ENCODE data around the gene CYBRD1.
A peak's percentile ranks its signal among the peaks of the same experiment; 100 is the strongest.

Gene CYBRD1

DNA sequence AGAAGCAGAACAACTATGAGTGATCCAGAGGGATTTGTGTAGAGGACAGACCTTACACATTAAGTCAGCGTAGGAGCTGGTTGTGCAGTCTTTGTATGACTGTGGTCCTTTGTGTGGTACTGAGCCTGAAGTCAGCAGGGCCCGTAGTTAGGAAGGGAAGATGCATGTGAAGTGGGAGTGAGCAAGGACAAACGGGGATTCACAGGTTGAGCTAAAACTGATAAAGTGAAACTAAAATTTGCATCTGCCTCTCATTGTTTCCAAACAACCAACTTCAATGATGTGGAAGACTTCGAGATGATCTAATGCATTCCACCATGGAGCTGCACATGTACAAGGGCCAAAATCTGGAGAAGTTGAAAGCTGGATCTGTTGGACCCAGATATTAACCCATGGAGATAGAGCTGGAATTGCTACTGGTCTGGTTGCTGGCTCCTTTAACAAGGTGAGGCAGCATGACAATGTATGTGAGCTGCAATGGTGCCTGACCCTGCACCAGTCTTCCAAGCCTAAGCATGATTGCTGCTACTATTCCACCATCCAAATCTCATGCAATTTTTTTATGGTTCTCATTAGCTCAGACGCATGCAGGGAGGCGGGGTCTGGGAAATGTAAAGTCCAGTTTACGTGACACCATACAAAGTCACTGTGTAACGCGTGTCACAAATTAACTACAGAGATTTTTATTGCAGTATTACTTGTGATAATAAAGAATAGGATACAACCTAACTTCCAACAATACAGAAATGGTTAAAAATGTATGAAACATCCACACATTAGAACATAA lies 12.1 kb upstream of the CYBRD1 start:
- H3K36me3 ChIP-seq (ENCODE audit: control insufficient read depth in 1 of 2, insufficient read depth in 2 of 2, low read length in 2 of 2): no peaks in the 10 kb centered on the region
- H3K9ac ChIP-seq (ENCODE audit: low read length): no peak overlapping the region
- no peak overlapping the region for H3K18ac ChIP-seq (ENCODE audit: low read length)
- no peak overlapping the region for H4K91ac ChIP-seq (ENCODE audit: low read depth, low read length)
- no peak overlapping the region for H3K4me3 ChIP-seq (ENCODE audit: low read depth, low read length)
- H3K27me3 ChIP-seq (ENCODE audit: insufficient read depth, low read length): no peaks in the 10 kb centered on the region
- no peak overlapping the region for H2BK12ac ChIP-seq (ENCODE audit: low read length)
- no peaks in the 10 kb centered on the region for H3K9me3 ChIP-seq (ENCODE audit: insufficient read depth, low read depth, low read length)
- no peaks in the 10 kb centered on the region for H3K4me1 ChIP-seq (ENCODE audit: control insufficient read depth in 1 of 2, insufficient read depth in 2 of 2, low read length in 2 of 2)
- H3K79me2 ChIP-seq (ENCODE audit: control insufficient read depth, insufficient read depth, low read length, poor library complexity): no peaks in the 10 kb centered on the region
- no peak overlapping the region for H3K4ac ChIP-seq (ENCODE audit: low read depth, low read length)
- WGBS (ENCODE audit: extremely low coverage, insufficient coverage, insufficient read length): no CpG with 5 or more reads among the region's 9 CpGs
- no peaks in the 10 kb centered on the region for H3K79me1 ChIP-seq (ENCODE audit: low read length)
- H4K8ac ChIP-seq (ENCODE audit: low read depth, low read length): no peak overlapping the region
- no peak overlapping the region for H3K4me2 ChIP-seq (ENCODE audit: low read length)
- no peak overlapping the region for H3K23ac ChIP-seq (ENCODE audit: low read length)
- no peak overlapping the region for H2BK120ac ChIP-seq (ENCODE audit: insufficient read depth, low read length, poor library complexity)
- no peak overlapping the region for H2BK5ac ChIP-seq (ENCODE audit: low read depth, low read length, poor library complexity)
- H3K27ac ChIP-seq (ENCODE audit: low read depth, low read length): no peak overlapping the region
- no peak overlapping the region for H2AK5ac ChIP-seq (ENCODE audit: low read length)
- no peak for DNase-seq
- H2AFZ ChIP-seq (ENCODE audit: insufficient read depth, low read length, poor library complexity): no peak overlapping the region
- H4K12ac ChIP-seq (ENCODE audit: low read depth, low read length): no peak overlapping the region
- no peak overlapping the region for H3K14ac ChIP-seq (ENCODE audit: low read length)

DNA sequence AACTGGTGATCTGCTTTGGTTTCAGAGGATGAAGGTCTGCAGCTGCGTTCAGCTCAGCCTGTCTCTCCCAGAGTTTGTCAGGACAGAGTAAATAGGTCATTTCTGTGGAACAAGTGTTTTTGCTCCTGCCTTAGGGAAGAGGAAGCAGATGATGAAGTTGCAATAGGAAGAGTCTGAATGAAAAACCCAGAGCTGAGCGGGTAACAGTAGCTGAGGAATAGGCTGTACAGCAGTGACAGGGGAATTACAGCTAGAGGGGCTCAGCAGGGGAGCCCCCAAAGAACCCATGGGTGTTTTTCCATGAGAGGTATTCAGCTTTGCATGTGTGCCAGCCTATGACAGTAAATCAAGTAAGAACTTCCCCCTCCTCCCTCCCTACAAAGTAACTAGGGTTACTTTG lies 10.3 kb upstream of the CYBRD1 start:
- H3K4me2 ChIP-seq (ENCODE audit: low read length): no peak overlapping the region
- H4K91ac ChIP-seq (ENCODE audit: low read depth, low read length): no peak overlapping the region
- H2BK120ac ChIP-seq (ENCODE audit: insufficient read depth, low read length, poor library complexity): no peak overlapping the region
- DNase-seq: no peak
- H4K12ac ChIP-seq (ENCODE audit: low read depth, low read length): no peak overlapping the region
- WGBS (ENCODE audit: extremely low coverage, insufficient coverage, insufficient read length): no CpG with 5 or more reads among the region's 2 CpGs
- no peaks in the 10 kb centered on the region for H3K79me2 ChIP-seq (ENCODE audit: control insufficient read depth, insufficient read depth, low read length, poor library complexity)
- H2BK12ac ChIP-seq (ENCODE audit: low read length): no peak overlapping the region
- peaks cover 4% of the 10 kb centered on the region for H3K9me3 ChIP-seq (ENCODE audit: insufficient read depth, low read depth, low read length)
- H2AFZ ChIP-seq (ENCODE audit: insufficient read depth, low read length, poor library complexity): no peak overlapping the region
- H3K36me3 ChIP-seq (ENCODE audit: control insufficient read depth in 1 of 2, insufficient read depth in 2 of 2, low read length in 2 of 2): no peaks in the 10 kb centered on the region
- H3K27me3 ChIP-seq (ENCODE audit: insufficient read depth, low read length): no peaks in the 10 kb centered on the region
- H2AK5ac ChIP-seq (ENCODE audit: low read length): no peak overlapping the region
- H3K4ac ChIP-seq (ENCODE audit: low read depth, low read length): no peak overlapping the region
- no peak overlapping the region for H3K14ac ChIP-seq (ENCODE audit: low read length)
- H3K4me1 ChIP-seq (ENCODE audit: control insufficient read depth in 1 of 2, insufficient read depth in 2 of 2, low read length in 2 of 2): no peaks in the 10 kb centered on the region
- H3K23ac ChIP-seq (ENCODE audit: low read length): no peak overlapping the region
- no peak overlapping the region for H3K27ac ChIP-seq (ENCODE audit: low read depth, low read length)
- H4K8ac ChIP-seq (ENCODE audit: low read depth, low read length): no peak overlapping the region
- H3K18ac ChIP-seq (ENCODE audit: low read length): no peak overlapping the region
- H3K9ac ChIP-seq (ENCODE audit: low read length): no peak overlapping the region
- H3K79me1 ChIP-seq (ENCODE audit: low read length): no peaks in the 10 kb centered on the region
- H3K4me3 ChIP-seq (ENCODE audit: low read depth, low read length): no peak overlapping the region
- no peak overlapping the region for H2BK5ac ChIP-seq (ENCODE audit: low read depth, low read length, poor library complexity)

DNA sequence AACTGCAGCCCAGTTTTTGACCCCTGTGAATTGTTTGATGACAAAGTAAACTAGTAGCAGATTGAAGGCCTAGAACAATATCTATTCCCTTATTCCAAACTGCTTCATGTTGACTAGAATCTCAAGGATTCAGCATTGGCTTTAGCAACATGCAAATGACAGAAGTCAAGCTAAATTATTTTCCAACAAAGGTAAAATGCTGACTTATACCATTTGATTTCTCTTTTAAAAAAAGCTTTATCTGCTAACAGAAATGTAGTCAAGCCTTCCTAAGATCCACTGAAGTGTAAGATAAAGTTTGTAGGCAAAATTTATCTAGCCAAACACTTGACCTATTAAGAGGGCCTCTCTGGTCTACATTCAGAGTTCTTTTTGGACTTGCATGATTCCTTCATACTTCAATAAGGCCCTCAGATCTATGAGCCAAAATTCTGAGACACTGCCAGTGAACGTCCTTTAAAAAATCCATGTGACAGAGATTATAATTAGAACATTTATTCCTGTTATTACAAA lies 9.5 kb upstream of the CYBRD1 start:
- Histone ChIP-seq H4K91ac (ENCODE audit: low read depth, low read length) (no peak overlapping the region), H4K12ac (ENCODE audit: low read depth, low read length) (no peak overlapping the region), H3K4ac (ENCODE audit: low read depth, low read length) (no peak overlapping the region), H3K9me3 (ENCODE audit: insufficient read depth, low read depth, low read length) (peaks cover 4% of the 10 kb centered on the region), H4K8ac (ENCODE audit: low read depth, low read length) (no peak overlapping the region), H3K4me1 (ENCODE audit: control insufficient read depth in 1 of 2, insufficient read depth in 2 of 2, low read length in 2 of 2) (no peaks in the 10 kb centered on the region), H2AK5ac (ENCODE audit: low read length) (no peak overlapping the region), H2BK5ac (ENCODE audit: low read depth, low read length, poor library complexity) (no peak overlapping the region), H3K4me3 (ENCODE audit: low read depth, low read length) (no peak overlapping the region), H3K79me2 (ENCODE audit: control insufficient read depth, insufficient read depth, low read length, poor library complexity) (no peaks in the 10 kb centered on the region), H2AFZ (ENCODE audit: insufficient read depth, low read length, poor library complexity) (no peak overlapping the region), H3K4me2 (ENCODE audit: low read length) (no peak overlapping the region), H3K18ac (ENCODE audit: low read length) (no peak overlapping the region), H3K27me3 (ENCODE audit: insufficient read depth, low read length) (no peaks in the 10 kb centered on the region), H3K9ac (ENCODE audit: low read length) (no peak overlapping the region), H3K36me3 (ENCODE audit: control insufficient read depth in 1 of 2, insufficient read depth in 2 of 2, low read length in 2 of 2) (no peaks in the 10 kb centered on the region), H3K27ac (ENCODE audit: low read depth, low read length) (no peak overlapping the region), H3K79me1 (ENCODE audit: low read length) (no peaks in the 10 kb centered on the region), H2BK120ac (ENCODE audit: insufficient read depth, low read length, poor library complexity) (no peak overlapping the region), H3K14ac (ENCODE audit: low read length) (no peak overlapping the region), H2BK12ac (ENCODE audit: low read length) (no peak overlapping the region), H3K23ac (ENCODE audit: low read length) (no peak overlapping the region)
- no peak for DNase-seq
- WGBS (ENCODE audit: extremely low coverage, insufficient coverage, insufficient read length): no CpG with 5 or more reads among the region's 1 CpG

DNA sequence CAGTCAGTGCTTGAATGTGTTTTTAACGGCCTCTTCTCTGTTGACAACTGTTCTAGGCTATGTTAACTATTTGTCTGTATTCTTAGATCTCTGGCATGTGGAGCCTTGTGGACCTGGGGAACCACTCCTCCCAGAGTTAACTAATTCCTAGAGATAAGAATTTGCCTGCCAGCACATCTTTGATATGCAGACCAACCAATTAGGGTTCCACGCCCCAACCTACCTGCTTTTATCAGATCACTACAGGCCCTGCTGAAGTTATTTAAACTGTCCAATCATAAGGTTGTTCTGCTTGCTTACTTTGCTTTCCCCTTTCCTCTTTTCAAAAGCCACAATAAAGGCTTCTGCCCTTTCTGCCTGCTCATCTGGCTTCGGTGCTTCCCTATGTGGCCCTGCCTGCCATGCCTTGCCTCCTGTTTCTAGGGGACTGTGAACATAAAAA lies 8.5 kb upstream of the CYBRD1 start:
- Histone ChIP-seq H3K9me3 (ENCODE audit: insufficient read depth, low read depth, low read length) (peaks cover 4% of the 10 kb centered on the region), H3K36me3 (ENCODE audit: control insufficient read depth in 1 of 2, insufficient read depth in 2 of 2, low read length in 2 of 2) (no peaks in the 10 kb centered on the region), H3K4me1 (ENCODE audit: control insufficient read depth in 1 of 2, insufficient read depth in 2 of 2, low read length in 2 of 2) (no peaks in the 10 kb centered on the region), H2BK12ac (ENCODE audit: low read length) (no peak overlapping the region), H4K91ac (ENCODE audit: low read depth, low read length) (no peak overlapping the region), H3K4me3 (ENCODE audit: low read depth, low read length) (no peak overlapping the region), H3K27me3 (ENCODE audit: insufficient read depth, low read length) (no peaks in the 10 kb centered on the region), H3K18ac (ENCODE audit: low read length) (no peak overlapping the region), H4K8ac (ENCODE audit: low read depth, low read length) (no peak overlapping the region), H2AK5ac (ENCODE audit: low read length) (no peak overlapping the region), H2BK5ac (ENCODE audit: low read depth, low read length, poor library complexity) (no peak overlapping the region), H3K79me1 (ENCODE audit: low read length) (no peaks in the 10 kb centered on the region), H2AFZ (ENCODE audit: insufficient read depth, low read length, poor library complexity) (no peak overlapping the region), H3K14ac (ENCODE audit: low read length) (no peak overlapping the region), H4K12ac (ENCODE audit: low read depth, low read length) (no peak overlapping the region), H3K9ac (ENCODE audit: low read length) (no peak overlapping the region), H2BK120ac (ENCODE audit: insufficient read depth, low read length, poor library complexity) (no peak overlapping the region), H3K23ac (ENCODE audit: low read length) (no peak overlapping the region), H3K4me2 (ENCODE audit: low read length) (no peak overlapping the region), H3K27ac (ENCODE audit: low read depth, low read length) (no peak overlapping the region), H3K4ac (ENCODE audit: low read depth, low read length) (no peak overlapping the region), H3K79me2 (ENCODE audit: control insufficient read depth, insufficient read depth, low read length, poor library complexity) (no peaks in the 10 kb centered on the region)
- WGBS (ENCODE audit: extremely low coverage, insufficient coverage, insufficient read length): no CpG with 5 or more reads among the region's 3 CpGs
- peak in 1 of 2 donors; percentile 48 for DNase-seq
